Upper lobe of right lung (tissue), 1 donor: Measurements from ENCODE around the gene NABP1. TPM values are rescaled to one million over a fixed set of nuclear protein-coding genes. Genes with fewer than 3 reads are reported as not detected.

Source experiments
- ATAC-seq: fragments of 200-7000 bp; cut with Tn5 transposase; one replicate; pipeline ENCODE4 v1.9.1; 2020; ENCODE audit warnings: mild to moderate bottlenecking, moderate library complexity
- DNase-seq: peaks from one replicate; pipeline ENCODE4 v3.0.0-alpha.2; 2020
- H3K27ac ChIP-seq: fragments of 200-600 bp; one replicate; pipeline ENCODE4 v1.8.0; 2022
- H3K27me3 ChIP-seq: fragments of 200-600 bp; one replicate; pipeline ENCODE4 v1.8.0; 2022; ENCODE audit warnings: mild to moderate bottlenecking
- H3K36me3 ChIP-seq: fragments of 200-600 bp; one replicate; pipeline ENCODE4 v1.8.0; 2022
- H3K4me1 ChIP-seq: fragments of 200-600 bp; one replicate; pipeline ENCODE4 v1.8.0; 2022
- H3K4me3 ChIP-seq: fragments of 200-600 bp; one replicate; pipeline ENCODE4 v1.8.0; 2022; ENCODE audit warnings: mild to moderate bottlenecking
- H3K9me3 ChIP-seq: fragments of 200-600 bp; one replicate; pipeline ENCODE4 v1.8.0; 2022
- intact Hi-C: fragments of 100-400 bp; cut with DNase I; formaldehyde crosslinking; loops from one replicate; pipeline ENCODE4 v1.11.0; 2022
- total RNA-seq: library from RNA; stranded (reverse); fragmentation: NEBNext Ultra II Directional; extraction: Animal tissue kit (Norgen Biotek cat#: 25700); gene quantifications from one replicate; pipeline ENCODE4 v1.2.1, GENCODE V29; 2021
- TF ChIP-seq, protein P1 (sequence below): fragments of 200-600 bp; IDR thresholded peaks from one replicate; pipeline ENCODE4 v1.8.0; 2022; ENCODE audit warnings: antibody characterized with exemption
- donor health status: DM: no; HTN: yes; CAD: no; lungs with severe emphysema.

Gene NABP1
- total RNA-seq, 1 donor from 2014 or later: 50.2 TPM

DNA sequence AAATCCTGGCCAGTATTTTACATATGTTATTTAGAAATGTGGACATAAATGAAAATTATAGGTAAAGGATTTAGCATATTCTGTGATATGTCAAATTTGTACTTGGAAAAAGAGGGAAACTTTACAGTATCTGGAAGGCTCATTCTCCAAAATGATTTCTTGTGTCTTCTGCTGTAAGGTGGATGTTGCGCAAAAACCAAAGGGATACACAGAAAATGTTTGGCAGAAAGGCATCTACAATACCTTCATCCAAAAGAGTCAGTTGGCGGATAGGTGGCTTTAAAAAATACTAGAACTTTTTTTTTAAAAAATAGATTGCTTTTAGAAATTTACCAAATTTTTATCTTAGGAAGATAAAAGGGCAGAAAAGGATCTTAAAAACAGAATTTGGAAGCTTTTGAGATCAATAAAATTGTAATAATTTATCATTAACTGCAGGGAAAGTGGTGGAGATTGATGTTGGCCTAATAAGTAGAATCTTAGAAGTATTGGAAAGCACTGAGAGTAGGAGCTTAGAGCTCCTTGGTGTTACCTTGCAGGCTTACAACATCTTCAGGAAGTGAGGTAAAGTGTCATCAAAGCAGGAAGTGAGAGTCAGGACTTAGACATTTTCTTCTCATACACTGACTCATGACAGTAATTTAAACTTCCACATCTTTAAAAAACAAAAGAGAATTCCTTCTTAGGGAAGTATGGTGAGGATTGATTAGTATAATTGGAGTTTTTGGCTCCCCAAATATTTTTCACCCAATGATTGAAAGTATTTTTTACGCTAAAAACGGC, 2.1 kb downstream of the NABP1 start:
- peaks cover 33% of the 10 kb centered on the region for H3K36me3 ChIP-seq
- H3K4me3 ChIP-seq: peak overlapping the region; percentile 80
- TF ChIP-seq, protein P1, sequence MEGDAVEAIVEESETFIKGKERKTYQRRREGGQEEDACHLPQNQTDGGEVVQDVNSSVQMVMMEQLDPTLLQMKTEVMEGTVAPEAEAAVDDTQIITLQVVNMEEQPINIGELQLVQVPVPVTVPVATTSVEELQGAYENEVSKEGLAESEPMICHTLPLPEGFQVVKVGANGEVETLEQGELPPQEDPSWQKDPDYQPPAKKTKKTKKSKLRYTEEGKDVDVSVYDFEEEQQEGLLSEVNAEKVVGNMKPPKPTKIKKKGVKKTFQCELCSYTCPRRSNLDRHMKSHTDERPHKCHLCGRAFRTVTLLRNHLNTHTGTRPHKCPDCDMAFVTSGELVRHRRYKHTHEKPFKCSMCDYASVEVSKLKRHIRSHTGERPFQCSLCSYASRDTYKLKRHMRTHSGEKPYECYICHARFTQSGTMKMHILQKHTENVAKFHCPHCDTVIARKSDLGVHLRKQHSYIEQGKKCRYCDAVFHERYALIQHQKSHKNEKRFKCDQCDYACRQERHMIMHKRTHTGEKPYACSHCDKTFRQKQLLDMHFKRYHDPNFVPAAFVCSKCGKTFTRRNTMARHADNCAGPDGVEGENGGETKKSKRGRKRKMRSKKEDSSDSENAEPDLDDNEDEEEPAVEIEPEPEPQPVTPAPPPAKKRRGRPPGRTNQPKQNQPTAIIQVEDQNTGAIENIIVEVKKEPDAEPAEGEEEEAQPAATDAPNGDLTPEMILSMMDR: no peak
- no peaks in the 10 kb centered on the region for H3K27me3 ChIP-seq
- peaks cover 38% of the 10 kb centered on the region for H3K4me1 ChIP-seq
- intact Hi-C loops: loop anchor here (5.0 kb wide), 1 partner anchor 108 kb away; no protein-coding TSS in a partner anchor
- H3K9me3 ChIP-seq: no peaks in the 10 kb centered on the region
- no peak for DNase-seq
- H3K27ac ChIP-seq: peak overlapping the region; percentile 98
- no peak for ATAC-seq

DNA sequence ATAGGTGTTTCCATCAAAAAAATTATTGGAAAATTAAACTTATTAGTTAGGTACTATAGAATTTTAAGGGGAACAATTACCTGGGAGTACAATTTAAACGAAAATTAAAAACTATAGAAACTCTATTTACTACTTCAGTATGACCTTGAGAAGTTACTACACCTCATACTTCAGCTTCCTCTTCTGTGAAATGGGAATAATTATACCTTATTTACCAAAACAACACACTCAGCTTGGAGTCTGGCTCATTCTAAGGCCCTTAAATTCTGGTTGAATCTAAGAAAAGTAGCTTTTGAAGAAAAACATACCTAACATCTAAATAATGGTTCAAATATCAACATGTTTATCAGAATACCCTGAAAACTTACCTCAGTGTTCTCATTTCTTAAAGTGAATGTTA, 2.7 kb downstream of the NABP1 start:
- DNase-seq (no peak), ATAC-seq (no peak)
- no peak overlapping the region for H3K27ac ChIP-seq
- H3K36me3 ChIP-seq: peaks cover 39% of the 10 kb centered on the region
- TF ChIP-seq, protein P1: no peak
- peaks cover 38% of the 10 kb centered on the region for H3K4me1 ChIP-seq
- H3K4me3 ChIP-seq: peak overlapping the region; percentile 80
- no peaks in the 10 kb centered on the region for H3K9me3 ChIP-seq
- intact Hi-C loops: no loop called here
- no peaks in the 10 kb centered on the region for H3K27me3 ChIP-seq

DNA sequence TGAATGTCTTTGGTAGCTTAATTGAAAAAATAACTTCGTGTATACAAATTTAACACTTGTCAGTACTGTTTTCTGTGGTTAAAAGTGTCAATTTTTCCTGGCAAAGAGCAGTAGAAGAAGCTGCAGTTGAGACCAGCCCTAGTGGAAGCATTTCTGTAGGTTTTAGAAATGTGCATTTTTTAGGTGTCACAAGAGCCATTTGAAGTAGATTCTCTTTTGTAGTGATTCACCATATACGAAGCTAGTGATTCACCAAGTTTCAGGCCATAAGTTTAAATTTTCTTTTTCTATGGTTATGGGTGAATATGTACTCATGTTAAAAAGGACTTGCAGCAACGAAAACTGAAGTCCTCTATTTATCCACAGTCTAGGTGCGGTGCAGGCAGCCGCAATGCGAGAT, 4.2 kb downstream of the NABP1 start:
- Histone ChIP-seq H3K4me3 (no peak overlapping the region), H3K27ac (no peak overlapping the region), H3K36me3 (peaks cover 54% of the 10 kb centered on the region), H3K9me3 (no peaks in the 10 kb centered on the region), H3K27me3 (no peaks in the 10 kb centered on the region), H3K4me1 (peaks cover 28% of the 10 kb centered on the region)
- DNase-seq (no peak), ATAC-seq (no peak)
- TF ChIP-seq, protein P1: no peak
- intact Hi-C loops: no loop called here

DNA sequence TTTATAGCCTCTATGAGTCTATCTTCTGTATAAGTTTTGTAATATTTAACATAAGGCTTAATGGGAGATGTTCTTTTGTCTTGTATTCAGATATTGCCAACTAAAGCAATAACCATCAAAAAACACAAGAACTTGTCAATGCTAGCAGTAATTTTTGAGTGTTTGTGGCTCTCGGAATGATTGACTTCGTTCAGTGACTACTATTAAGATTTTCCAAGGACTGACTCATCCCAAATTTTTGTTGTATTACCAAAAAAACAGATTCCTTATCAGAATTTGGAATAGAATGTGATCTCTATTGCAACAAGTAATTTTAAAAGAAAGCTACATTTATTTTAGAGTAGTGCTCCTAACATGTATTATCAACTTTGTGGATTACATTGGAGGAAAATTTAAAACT, 8.1 kb downstream of the NABP1 start:
- H3K9me3 ChIP-seq: no peaks in the 10 kb centered on the region
- no peaks in the 10 kb centered on the region for H3K27me3 ChIP-seq
- DNase-seq (no peak), ATAC-seq (no peak)
- intact Hi-C loops: no loop called here
- TF ChIP-seq, protein P1: no peak
- peaks cover 67% of the 10 kb centered on the region for H3K36me3 ChIP-seq
- no peak overlapping the region for H3K4me3 ChIP-seq
- peaks cover 26% of the 10 kb centered on the region for H3K4me1 ChIP-seq
- H3K27ac ChIP-seq: no peak overlapping the region

DNA sequence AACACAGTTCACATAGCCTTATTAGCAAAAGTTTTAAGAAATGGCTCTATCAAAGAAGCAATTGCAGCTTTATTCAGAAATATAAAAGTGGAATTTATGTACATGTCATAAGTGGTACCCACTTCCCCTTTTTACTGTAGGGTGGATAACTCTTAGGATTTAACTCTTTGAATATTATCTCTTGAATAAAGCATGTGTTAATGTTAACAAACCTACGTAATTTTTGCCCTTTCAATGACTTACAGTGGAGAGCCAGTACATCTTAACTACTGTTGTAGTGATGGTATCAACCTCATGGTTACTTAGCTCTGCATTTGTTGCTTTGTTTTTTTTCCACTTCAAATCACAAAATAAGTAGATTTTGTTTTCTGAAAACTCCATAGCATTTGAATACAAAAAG, 8.8 kb downstream of the NABP1 start:
- Histone ChIP-seq H3K4me3 (no peak overlapping the region), H3K4me1 (peaks cover 27% of the 10 kb centered on the region), H3K27ac (no peak overlapping the region), H3K27me3 (no peaks in the 10 kb centered on the region), H3K9me3 (no peaks in the 10 kb centered on the region), H3K36me3 (peaks cover 67% of the 10 kb centered on the region)
- DNase-seq: no peak
- intact Hi-C loops: no loop called here
- TF ChIP-seq, protein P1: no peak
- no peak for ATAC-seq
